Spinal cord (tissue), 10 donors: ENCODE measurements around the gene HTT-AS. TPM values are rescaled to one million over a fixed set of nuclear protein-coding genes. Genes with fewer than 3 reads are reported as not detected.
A peak's percentile ranks its signal among the peaks of the same experiment; 100 is the strongest.

Experiments
- DNase-seq, 6 donors: peaks; one replicate each; pipeline versions ENCODE4 v3.0.0 to v3.0.0-alpha.2; 2013 to 2015; ENCODE audit warnings: low spot score in 6 of 6, low read depth in 4 of 6
- H3K27ac ChIP-seq: one replicate; pipeline ENCODE4 v1.5.1; 2013; ENCODE audit warnings: low read depth, low read length, control low read depth
- H3K27me3 ChIP-seq: one replicate; pipeline ENCODE4 v1.6.1; 2013; ENCODE audit warnings: low read length; ENCODE audit not compliant: control insufficient read depth, insufficient read depth
- H3K36me3 ChIP-seq: one replicate; pipeline ENCODE4 v1.6.1; 2013; ENCODE audit warnings: low read length; ENCODE audit not compliant: control insufficient read depth, insufficient read depth
- H3K4me1 ChIP-seq: one replicate; pipeline ENCODE4 v1.6.1; 2013; ENCODE audit warnings: low read length; ENCODE audit not compliant: control insufficient read depth, insufficient read depth
- H3K4me3 ChIP-seq: one replicate; pipeline ENCODE4 v1.5.1; 2013; ENCODE audit warnings: low read depth, low read length, control low read depth
- H3K9me3 ChIP-seq: one replicate; pipeline ENCODE4 v1.6.1; 2013; ENCODE audit warnings: low read length; ENCODE audit not compliant: control insufficient read depth, insufficient read depth
- WGBS: methylation state at CpG from one replicate; pipeline ENCODE4 v1.1.5; 2013; ENCODE audit warnings: missing lambda C conversion rate; ENCODE audit not compliant: insufficient coverage; 5-methylcytosine and 5-hydroxymethylcytosine counted together
- polyA plus RNA-seq, 2 donors: library from polyadenylated mRNA; unstranded; fragments of 120-200 nt; gene quantifications; one replicate each; pipeline ENCODE4 v1.2.1, GENCODE V29; 2013; ENCODE audit not compliant: insufficient read length in 2 of 2
- total RNA-seq, 2 donors: library from RNA; depleted of rRNA in 1 of 2; stranded (reverse); fragments of 120-200 nt in 1 of 2; fragments of >200 nt in 1 of 2; gene quantifications; one replicate each; pipeline versions ENCODE4 v1.2.3 to v1.2.4, GENCODE V29; 2013 to 2014
- donor health status: healthy.

The HTT-AS gene
- total and polyA plus RNA-seq, 4 donors: 0.60 TPM; not detected in 3

DNA sequence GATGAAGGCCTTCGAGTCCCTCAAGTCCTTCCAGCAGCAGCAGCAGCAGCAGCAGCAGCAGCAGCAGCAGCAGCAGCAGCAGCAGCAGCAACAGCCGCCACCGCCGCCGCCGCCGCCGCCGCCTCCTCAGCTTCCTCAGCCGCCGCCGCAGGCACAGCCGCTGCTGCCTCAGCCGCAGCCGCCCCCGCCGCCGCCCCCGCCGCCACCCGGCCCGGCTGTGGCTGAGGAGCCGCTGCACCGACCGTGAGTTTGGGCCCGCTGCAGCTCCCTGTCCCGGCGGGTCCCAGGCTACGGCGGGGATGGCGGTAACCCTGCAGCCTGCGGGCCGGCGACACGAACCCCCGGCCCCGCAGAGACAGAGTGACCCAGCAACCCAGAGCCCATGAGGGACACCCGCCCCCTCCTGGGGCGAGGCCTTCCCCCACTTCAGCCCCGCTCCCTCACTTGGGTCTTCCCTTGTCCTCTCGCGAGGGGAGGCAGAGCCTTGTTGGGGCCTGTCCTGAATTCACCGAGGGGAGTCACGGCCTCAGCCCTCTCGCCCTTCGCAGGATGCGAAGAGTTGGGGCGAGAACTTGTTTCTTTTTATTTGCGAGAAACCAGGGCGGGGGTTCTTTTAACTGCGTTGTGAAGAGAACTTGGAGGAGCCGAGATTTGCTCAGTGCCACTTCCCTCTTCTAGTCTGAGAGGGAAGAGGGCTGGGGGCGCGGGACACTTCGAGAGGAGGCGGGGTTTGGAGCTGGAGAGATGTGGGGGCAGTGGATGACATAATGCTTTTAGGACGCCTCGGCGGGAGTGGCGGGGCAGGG lies 711 bp upstream of the HTT-AS start:
- 0% methylated on average over 53 of the region's 60 CpGs for WGBS
- no peaks in the 10 kb centered on the region for H3K36me3 ChIP-seq
- H3K27me3 ChIP-seq: no peaks in the 10 kb centered on the region
- H3K4me3 ChIP-seq: peak overlapping the region; percentile 83
- peak overlapping the region; percentile 96 for H3K27ac ChIP-seq
- no peaks in the 10 kb centered on the region for H3K9me3 ChIP-seq
- peaks cover 14% of the 10 kb centered on the region for H3K4me1 ChIP-seq
- DNase-seq: peak in 4 of 6 donors; percentile 26 to 80 (median 51)

DNA sequence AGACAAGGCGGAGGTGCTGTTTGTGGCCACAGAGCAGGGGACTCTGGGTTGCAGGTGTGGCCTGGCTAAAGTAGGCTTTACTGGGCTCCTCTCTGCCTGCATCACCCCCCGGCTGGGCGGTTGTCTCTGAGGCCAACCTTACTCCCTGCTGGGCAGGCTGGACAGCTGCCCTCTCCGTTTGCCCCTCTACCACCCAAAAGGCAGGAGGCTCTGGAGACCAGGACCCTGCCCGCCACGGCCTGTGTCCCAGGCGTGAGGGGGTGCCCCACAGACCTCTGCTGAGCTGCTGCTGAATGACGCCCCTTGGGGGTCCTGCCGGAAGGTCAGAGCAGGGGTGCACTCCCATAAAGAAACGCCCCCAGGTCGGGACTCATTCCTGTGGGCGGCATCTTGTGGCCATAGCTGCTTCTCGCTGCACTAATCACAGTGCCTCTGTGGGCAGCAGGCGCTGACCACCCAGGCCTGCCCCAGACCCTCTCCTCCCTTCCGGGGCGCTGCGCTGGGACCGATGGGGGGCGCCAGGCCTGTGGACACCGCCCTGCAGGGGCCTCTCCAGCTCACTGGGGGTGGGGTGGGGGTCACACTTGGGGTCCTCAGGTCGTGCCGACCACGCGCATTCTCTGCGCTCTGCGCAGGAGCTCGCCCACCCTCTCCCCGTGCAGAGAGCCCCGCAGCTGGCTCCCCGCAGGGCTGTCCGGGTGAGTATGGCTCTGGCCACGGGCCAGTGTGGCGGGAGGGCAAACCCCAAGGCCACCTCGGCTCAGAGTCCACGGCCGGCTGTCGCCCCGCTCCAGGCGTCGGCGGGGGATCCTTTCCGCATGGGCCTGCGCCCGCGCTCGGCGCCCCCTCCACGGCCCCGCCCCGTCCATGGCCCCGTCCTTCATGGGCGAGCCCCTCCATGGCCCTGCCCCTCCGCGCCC lies 920 bp downstream of the HTT-AS start:
- Histone ChIP-seq H3K4me1 (peaks cover 14% of the 10 kb centered on the region), H3K27ac (peak overlapping the region; percentile 57), H3K4me3 (peak overlapping the region; percentile 69), H3K9me3 (no peaks in the 10 kb centered on the region), H3K27me3 (no peaks in the 10 kb centered on the region), H3K36me3 (no peaks in the 10 kb centered on the region)
- 8% methylated on average over 40 of the region's 54 CpGs for WGBS
- DNase-seq: peak in 2 of 6 donors; percentile 31 to 39

DNA sequence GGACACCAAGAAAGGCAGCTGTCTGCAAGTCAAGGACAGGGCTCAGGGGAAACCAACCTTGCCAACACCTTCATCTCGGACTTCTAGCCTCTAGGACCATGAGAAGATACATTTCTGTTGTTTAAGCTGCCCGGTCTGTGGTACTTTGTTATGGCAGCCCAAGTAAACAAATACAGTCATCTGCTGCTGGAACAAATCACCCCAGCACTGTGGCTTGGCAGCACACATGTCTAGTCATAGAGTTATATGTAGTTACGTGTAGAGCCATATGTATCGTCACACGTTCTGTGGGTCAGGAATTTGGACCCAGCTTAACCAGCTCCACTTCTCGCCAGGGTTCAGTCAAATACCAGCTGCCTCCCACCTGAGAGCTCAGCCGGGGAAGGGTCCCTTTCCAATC lies 2.5 kb downstream of the HTT-AS start:
- Histone ChIP-seq H3K27me3 (no peaks in the 10 kb centered on the region), H3K4me1 (peaks cover 14% of the 10 kb centered on the region), H3K9me3 (no peaks in the 10 kb centered on the region), H3K4me3 (no peak overlapping the region), H3K36me3 (no peaks in the 10 kb centered on the region), H3K27ac (no peak overlapping the region)
- WGBS: 90% methylated on average over 7 of the region's 7 CpGs
- no peak for DNase-seq

DNA sequence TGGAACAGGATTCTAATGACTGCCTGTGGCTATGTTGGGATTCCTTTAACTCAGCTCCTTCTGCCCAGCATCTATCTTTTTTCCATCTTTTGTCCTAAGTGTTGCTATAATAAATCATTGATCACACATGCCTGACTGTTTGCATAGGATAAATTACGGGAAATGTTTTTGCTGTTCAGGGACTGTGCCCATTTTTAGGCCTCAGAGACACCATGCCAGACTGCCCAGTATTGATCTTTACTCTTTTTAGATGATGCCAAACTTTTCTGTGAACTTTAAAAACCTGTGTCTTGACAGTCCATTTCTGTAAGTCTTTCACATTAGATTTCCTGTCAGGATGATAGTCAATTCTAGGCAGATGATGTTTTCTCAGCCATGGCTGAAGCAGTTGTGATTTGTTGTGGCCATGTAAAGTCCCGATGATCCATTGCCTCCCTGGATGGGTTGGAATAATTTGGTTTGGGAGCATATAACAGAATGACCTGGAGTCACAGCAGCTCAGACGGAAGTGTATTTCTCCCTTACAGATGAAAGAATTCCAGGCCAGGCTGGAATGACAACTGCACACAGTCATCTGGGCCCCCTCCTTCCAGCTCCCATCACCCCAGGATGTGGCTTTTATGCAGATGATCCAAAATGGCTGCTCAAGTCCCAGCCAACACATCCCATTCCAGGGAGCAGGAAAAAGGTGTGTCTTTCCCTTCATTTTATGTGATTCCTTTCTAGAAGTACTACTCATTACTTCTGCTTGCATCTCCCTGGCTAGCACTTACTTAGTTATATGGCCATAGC lies 3.4 kb downstream of the HTT-AS start:
- peaks cover 13% of the 10 kb centered on the region for H3K4me1 ChIP-seq
- no peak for DNase-seq
- WGBS: 86% methylated on average over 1 of the region's 3 CpGs
- no peaks in the 10 kb centered on the region for H3K27me3 ChIP-seq
- no peaks in the 10 kb centered on the region for H3K36me3 ChIP-seq
- no peak overlapping the region for H3K4me3 ChIP-seq
- H3K27ac ChIP-seq: no peak overlapping the region
- no peaks in the 10 kb centered on the region for H3K9me3 ChIP-seq

DNA sequence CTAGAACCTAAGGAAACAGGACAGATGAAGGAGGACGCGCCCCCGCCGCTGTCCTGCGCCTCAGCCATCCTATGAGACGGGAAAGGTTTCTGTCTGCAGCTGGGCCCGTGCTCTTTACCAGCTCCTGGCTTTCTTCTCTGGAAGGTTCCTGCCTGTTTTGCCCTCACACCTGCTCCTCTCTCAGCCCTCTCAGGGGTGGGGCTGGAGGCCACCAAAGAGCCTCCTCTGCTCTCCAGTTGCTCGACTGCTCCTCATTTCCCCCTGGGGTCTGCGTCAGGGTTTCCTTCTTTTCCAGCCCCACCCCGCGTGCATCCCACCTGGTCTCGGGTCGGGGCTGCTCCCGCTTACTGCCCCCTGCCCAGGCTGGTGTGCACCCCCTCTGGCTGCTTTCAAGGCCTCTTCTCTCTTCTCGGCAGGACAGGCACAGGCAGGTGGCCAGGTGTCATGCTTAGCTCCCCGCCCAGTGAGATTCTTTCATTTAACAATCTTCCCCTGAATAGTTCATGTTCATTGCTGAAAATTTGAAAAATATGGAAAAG lies 4.6 kb downstream of the HTT-AS start:
- 66% methylated on average over 15 of the region's 16 CpGs for WGBS
- DNase-seq: no peak
- Histone ChIP-seq H3K27me3 (no peaks in the 10 kb centered on the region), H3K9me3 (no peaks in the 10 kb centered on the region), H3K27ac (no peak overlapping the region), H3K36me3 (no peaks in the 10 kb centered on the region), H3K4me3 (no peak overlapping the region), H3K4me1 (peaks cover 9% of the 10 kb centered on the region)

DNA sequence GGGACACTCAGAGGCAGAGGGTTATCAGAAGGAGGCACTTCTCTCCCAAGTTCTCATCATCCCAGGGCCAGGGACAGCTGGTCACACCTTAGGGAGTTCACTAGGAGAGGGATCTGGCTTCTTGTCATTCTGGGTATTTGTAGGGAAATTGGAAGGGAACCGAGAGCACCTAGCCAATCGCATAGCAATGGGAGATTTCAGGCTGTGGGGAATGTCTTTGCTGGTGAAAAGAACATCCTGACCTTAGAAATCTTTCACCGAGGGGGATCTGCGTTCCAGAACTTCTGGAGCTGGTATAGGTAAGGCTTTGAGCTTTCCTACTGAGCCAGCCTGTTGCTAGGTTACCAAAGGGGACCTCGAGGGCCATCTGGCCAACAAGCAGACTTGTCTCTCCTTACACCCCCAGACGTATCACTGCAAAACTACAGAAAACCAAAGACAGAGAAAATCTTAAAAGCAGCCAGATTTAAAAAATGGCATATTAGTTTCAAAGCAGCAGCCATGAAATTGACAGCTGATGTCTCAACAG lies 6.8 kb downstream of the HTT-AS start:
- Histone ChIP-seq H3K27me3 (no peaks in the 10 kb centered on the region), H3K36me3 (no peaks in the 10 kb centered on the region), H3K4me3 (no peak overlapping the region), H3K27ac (no peak overlapping the region), H3K9me3 (no peaks in the 10 kb centered on the region), H3K4me1 (no peaks in the 10 kb centered on the region)
- WGBS: 64% methylated on average over 5 of the region's 6 CpGs
- DNase-seq: no peak

DNA sequence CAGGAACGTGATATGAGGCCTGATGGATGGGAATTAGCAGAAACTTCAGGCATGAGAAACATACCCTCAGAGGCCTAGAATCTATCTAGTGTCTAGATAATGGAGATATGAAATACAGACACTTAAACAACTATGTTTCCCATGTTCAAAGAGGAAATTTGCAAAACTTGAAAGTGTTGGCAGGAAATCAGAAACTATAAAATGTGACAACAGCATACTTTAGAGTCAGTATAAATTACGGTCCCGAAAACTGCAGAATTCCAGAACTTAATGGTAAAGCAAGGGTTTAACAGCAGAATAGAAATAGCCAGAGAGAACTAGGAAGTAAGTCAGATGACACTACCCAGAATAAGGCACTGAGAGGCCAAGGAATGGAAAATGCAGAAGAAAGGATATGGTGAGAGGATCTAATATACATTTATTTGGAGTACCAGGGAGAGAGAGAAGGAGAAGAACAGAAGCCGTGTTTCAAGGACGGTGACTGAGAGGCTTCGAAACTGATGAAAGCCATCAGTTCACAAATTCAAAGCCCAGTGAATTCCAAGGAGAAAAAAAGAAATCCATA lies 7.4 kb downstream of the HTT-AS start:
- DNase-seq: no peak
- H3K4me1 ChIP-seq: no peaks in the 10 kb centered on the region
- H3K4me3 ChIP-seq: no peak overlapping the region
- no peaks in the 10 kb centered on the region for H3K36me3 ChIP-seq
- H3K27ac ChIP-seq: no peak overlapping the region
- H3K27me3 ChIP-seq: no peaks in the 10 kb centered on the region
- no peaks in the 10 kb centered on the region for H3K9me3 ChIP-seq
- WGBS: 93% methylated on average over 2 of the region's 6 CpGs

DNA sequence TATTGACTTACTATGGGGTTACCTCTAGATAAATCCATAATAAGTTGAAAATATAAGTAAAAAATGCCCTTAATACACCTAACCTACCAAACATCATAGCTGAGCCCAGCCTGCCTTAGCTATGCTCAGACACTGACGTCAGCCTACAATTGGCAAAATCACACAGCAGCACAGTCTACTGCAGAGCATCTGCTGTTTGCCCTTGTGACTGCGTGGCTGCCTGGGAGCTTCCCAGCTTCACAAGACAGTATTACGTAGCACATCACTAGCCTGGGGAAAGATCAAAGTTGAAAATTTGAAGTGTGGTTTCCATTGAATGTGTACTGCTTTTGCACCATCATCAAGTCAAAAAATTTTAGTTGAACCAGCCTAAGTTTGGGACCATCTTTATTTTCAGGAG lies 8.8 kb downstream of the HTT-AS start:
- Histone ChIP-seq H3K9me3 (no peaks in the 10 kb centered on the region), H3K27me3 (no peaks in the 10 kb centered on the region), H3K4me3 (no peak overlapping the region), H3K36me3 (no peaks in the 10 kb centered on the region), H3K27ac (no peak overlapping the region), H3K4me1 (no peaks in the 10 kb centered on the region)
- DNase-seq: no peak
- 75% methylated on average over 1 of the region's 3 CpGs for WGBS

DNA sequence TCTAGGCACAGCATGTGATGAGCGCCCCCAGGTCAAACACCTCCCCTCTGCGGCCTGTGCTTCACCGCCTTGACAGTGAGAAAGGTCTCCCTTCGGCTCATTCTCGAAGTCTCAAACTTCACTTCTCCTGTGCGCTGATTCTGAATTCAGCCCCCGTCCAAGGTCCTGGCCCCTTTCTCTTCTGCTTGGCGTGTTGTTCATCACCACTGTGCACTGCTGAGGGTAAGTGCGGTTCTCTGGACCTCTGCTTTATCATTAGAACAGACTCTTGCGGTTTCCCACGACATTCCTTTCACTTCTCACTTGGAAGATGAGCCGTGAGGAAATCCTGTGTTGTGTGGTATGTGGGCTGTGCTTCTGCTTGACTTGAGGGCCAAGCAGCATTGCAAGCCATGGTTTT lies 11.9 kb downstream of the HTT-AS start:
- 81% methylated on average over 8 of the region's 12 CpGs for WGBS

More for the DNA sequence above, 11.9 kb downstream of the HTT-AS start:
- H3K36me3 ChIP-seq: no peaks in the 10 kb centered on the region
- H3K4me3 ChIP-seq: no peak overlapping the region
- H3K9me3 ChIP-seq: no peaks in the 10 kb centered on the region
- no peak for DNase-seq
- no peaks in the 10 kb centered on the region for H3K4me1 ChIP-seq
- no peaks in the 10 kb centered on the region for H3K27me3 ChIP-seq
- no peak overlapping the region for H3K27ac ChIP-seq
